ENCODE measurements around the gene SGMS1.

GRCh38 chr10:50388181-50388580 lies 235.6 kb downstream of the SGMS1 start:
- TF ChIP-seq E2F6 (IDR thresholded peaks at IDR 0.05; ENCODE audit: borderline replicate concordance, low read depth) (no peak), CEBPB (IDR thresholded peaks at IDR 0.05) (no peak), POLR2A (IDR thresholded peaks at IDR 0.05; ENCODE audit: low read length) (no peak), MAX (IDR thresholded peaks at IDR 0.05) (no peak), FOSB (CRISPR knock-in tag; IDR thresholded peaks at IDR 0.05) (no peak), RNF2 (IDR thresholded peaks at IDR 0.05; ENCODE audit: borderline replicate concordance, low read depth) (no peak), HDAC2 (IDR thresholded peaks at IDR 0.05) (no peak), CBX2 (IDR thresholded peaks at IDR 0.05; ENCODE audit: borderline replicate concordance, low read depth) (no peak), SMC3 (IDR thresholded peaks at IDR 0.05) (no peak), BHLHE40 (IDR thresholded peaks at IDR 0.05; ENCODE audit: low read depth, low read length) (no peak), SREBF2 (IDR thresholded peaks at IDR 0.05) (no peak), NR3C1 (IDR thresholded peaks at IDR 0.05) (no peak)
- TF ChIP-seq, protein P1, sequence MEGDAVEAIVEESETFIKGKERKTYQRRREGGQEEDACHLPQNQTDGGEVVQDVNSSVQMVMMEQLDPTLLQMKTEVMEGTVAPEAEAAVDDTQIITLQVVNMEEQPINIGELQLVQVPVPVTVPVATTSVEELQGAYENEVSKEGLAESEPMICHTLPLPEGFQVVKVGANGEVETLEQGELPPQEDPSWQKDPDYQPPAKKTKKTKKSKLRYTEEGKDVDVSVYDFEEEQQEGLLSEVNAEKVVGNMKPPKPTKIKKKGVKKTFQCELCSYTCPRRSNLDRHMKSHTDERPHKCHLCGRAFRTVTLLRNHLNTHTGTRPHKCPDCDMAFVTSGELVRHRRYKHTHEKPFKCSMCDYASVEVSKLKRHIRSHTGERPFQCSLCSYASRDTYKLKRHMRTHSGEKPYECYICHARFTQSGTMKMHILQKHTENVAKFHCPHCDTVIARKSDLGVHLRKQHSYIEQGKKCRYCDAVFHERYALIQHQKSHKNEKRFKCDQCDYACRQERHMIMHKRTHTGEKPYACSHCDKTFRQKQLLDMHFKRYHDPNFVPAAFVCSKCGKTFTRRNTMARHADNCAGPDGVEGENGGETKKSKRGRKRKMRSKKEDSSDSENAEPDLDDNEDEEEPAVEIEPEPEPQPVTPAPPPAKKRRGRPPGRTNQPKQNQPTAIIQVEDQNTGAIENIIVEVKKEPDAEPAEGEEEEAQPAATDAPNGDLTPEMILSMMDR (IDR thresholded peaks at IDR 0.05), result no peak

Measured in A549 (cell line).